HEK293 (cell line): ENCODE measurements around the gene HOXD12.

Experiments
- CTCF ChIA-PET: fragments of 350-600 bp; formaldehyde crosslinking; extraction: SDS; loops from one replicate; lab custom pipeline; 2021; ENCODE audit warnings: antibody characterized with exemption; lab: Yijun Ruan, JAX
- POLR2A ChIA-PET: fragments of 300-600 bp; formaldehyde crosslinking; extraction: SDS; loops from one replicate; lab custom pipeline; 2020; ENCODE audit warnings: antibody characterized with exemption, inconsistent platforms; lab: Yijun Ruan, JAX
- H3K27ac ChIP-seq: fragments of 200-500 bp; sonication (Bioruptor generic); 2 replicates; pipeline ENCODE4 v1.5.1; 2014; ENCODE audit warnings: low read depth, low read length, control low read depth, inconsistent platforms; ENCODE audit errors: extremely low read depth
- H3K36me3 ChIP-seq, 2 experiments: fragments of 200-500 bp in 1 of 2; sonication (Bioruptor generic) in 1 of 2; 1 replicate in 1 of 2; 2 replicates in 1 of 2; pipeline ENCODE4 v1.5.1; 2014 to 2017; ENCODE audit warnings: inconsistent platforms in 2 of 2, low read length in 2 of 2; ENCODE audit not compliant: control insufficient read depth in 2 of 2, insufficient read depth in 1 of 2
- H3K4me1 ChIP-seq: fragments of 200-500 bp; sonication (Bioruptor generic); 2 replicates; pipeline ENCODE4 v1.5.1; 2014; ENCODE audit warnings: mild to moderate bottlenecking, low read length, inconsistent platforms; ENCODE audit not compliant: control insufficient read depth, insufficient read depth
- H3K4me3 ChIP-seq: 2 replicates; pipeline ENCODE4 v1.5.1; 2011; ENCODE audit warnings: low read depth, mild to moderate bottlenecking, control low read depth, low read length, moderate library complexity
- H3K9me3 ChIP-seq: fragments of 200-500 bp; sonication (Bioruptor generic); 2 replicates; pipeline ENCODE4 v1.5.1; 2014; ENCODE audit warnings: low read depth, low read length, inconsistent platforms; ENCODE audit not compliant: control insufficient read depth, insufficient read depth
- BCL6B ChIP-seq: fragments of 450-650 bp; formaldehyde crosslinking; IDR thresholded peaks from 2 replicates; pipeline ENCODE4 v1.5.1; 2017; ENCODE audit warnings: missing biosample characterization, missing genetic modification characterization
- KLF16 ChIP-seq: fragments of 450-650 bp; formaldehyde crosslinking; IDR thresholded peaks from 2 replicates; pipeline ENCODE4 v1.5.1; 2017; ENCODE audit warnings: missing biosample characterization, missing genetic modification characterization
- OVOL3 ChIP-seq: fragments of 450-650 bp; formaldehyde crosslinking; IDR thresholded peaks from 2 replicates; pipeline ENCODE4 v1.5.1; 2016; ENCODE audit warnings: missing biosample characterization, missing genetic modification characterization
- SP7 ChIP-seq: fragments of 450-650 bp; formaldehyde crosslinking; IDR thresholded peaks from 2 replicates; pipeline ENCODE4 v1.5.1; 2016; ENCODE audit warnings: missing biosample characterization, missing genetic modification characterization
- ZFHX2 ChIP-seq: fragments of 450-650 bp; formaldehyde crosslinking; conservative IDR thresholded peaks from 2 replicates; pipeline ENCODE4 v1.5.1; 2016; ENCODE audit warnings: missing biosample characterization, missing genetic modification characterization
- ZNF148 ChIP-seq: fragments of 450-650 bp; formaldehyde crosslinking; IDR thresholded peaks from 2 replicates; pipeline ENCODE4 v1.5.0; 2017; ENCODE audit warnings: missing biosample characterization, missing genetic modification characterization, borderline replicate concordance
- ZNF18 ChIP-seq: fragments of 450-650 bp; formaldehyde crosslinking; IDR thresholded peaks from 2 replicates; pipeline ENCODE4 v1.5.1; 2016; ENCODE audit warnings: missing biosample characterization, missing genetic modification characterization
- ZNF26 ChIP-seq: fragments of 450-650 bp; formaldehyde crosslinking; IDR thresholded peaks from 2 replicates; pipeline ENCODE4 v1.5.1; 2016; ENCODE audit warnings: missing biosample characterization, missing genetic modification characterization
- ZNF48 ChIP-seq: fragments of 450-650 bp; formaldehyde crosslinking; IDR thresholded peaks from 2 replicates; pipeline ENCODE4 v1.5.1; 2016; ENCODE audit warnings: missing biosample characterization, missing genetic modification characterization
- ZNF624 ChIP-seq: fragments of 450-650 bp; formaldehyde crosslinking; IDR thresholded peaks from 2 replicates; pipeline ENCODE4 v1.5.1; 2017; ENCODE audit warnings: missing biosample characterization, missing genetic modification characterization
- TF ChIP-seq, protein P1 (sequence below): fragments of 450-650 bp; formaldehyde crosslinking; IDR thresholded peaks from 2 replicates; pipeline ENCODE4 v1.5.1; 2017; ENCODE audit warnings: missing biosample characterization, missing genetic modification characterization
- TF ChIP-seq, protein P2 (sequence below): sonication (generic); formaldehyde crosslinking; IDR thresholded peaks from 2 replicates; pipeline ENCODE4 v1.8.1; 2022; ENCODE audit warnings: mild to moderate bottlenecking, moderate library complexity, missing genetic modification reagents
- TF ChIP-seq, protein P3 (sequence below): fragments of 450-650 bp; formaldehyde crosslinking; IDR thresholded peaks from 2 replicates; pipeline ENCODE4 v1.5.1; 2017; ENCODE audit warnings: missing biosample characterization, missing genetic modification characterization

HOXD12 gene

GRCh38 chr2:176142281-176142680 is 42.7 kb downstream of the HOXD12 start:
- Histone ChIP-seq H3K4me1 (peaks cover 18% of the 10 kb centered on the region), H3K27ac (no peak overlapping the region), H3K4me3 (no peak overlapping the region), H3K9me3 (no peaks in the 10 kb centered on the region), H3K36me3 (no peaks in the 10 kb centered on the region)
- no peak for TF ChIP-seq ZNF148 (tag by site-specific recombination)
- POLR2A ChIA-PET, result no interaction called here
- CTCF ChIA-PET, result interaction anchor here (1.5 to 7.5 kb wide), 2 partner anchors 15 to 313 kb away, joined by 10 to 104 read pairs; no protein-coding TSS in a partner anchor

DNA sequence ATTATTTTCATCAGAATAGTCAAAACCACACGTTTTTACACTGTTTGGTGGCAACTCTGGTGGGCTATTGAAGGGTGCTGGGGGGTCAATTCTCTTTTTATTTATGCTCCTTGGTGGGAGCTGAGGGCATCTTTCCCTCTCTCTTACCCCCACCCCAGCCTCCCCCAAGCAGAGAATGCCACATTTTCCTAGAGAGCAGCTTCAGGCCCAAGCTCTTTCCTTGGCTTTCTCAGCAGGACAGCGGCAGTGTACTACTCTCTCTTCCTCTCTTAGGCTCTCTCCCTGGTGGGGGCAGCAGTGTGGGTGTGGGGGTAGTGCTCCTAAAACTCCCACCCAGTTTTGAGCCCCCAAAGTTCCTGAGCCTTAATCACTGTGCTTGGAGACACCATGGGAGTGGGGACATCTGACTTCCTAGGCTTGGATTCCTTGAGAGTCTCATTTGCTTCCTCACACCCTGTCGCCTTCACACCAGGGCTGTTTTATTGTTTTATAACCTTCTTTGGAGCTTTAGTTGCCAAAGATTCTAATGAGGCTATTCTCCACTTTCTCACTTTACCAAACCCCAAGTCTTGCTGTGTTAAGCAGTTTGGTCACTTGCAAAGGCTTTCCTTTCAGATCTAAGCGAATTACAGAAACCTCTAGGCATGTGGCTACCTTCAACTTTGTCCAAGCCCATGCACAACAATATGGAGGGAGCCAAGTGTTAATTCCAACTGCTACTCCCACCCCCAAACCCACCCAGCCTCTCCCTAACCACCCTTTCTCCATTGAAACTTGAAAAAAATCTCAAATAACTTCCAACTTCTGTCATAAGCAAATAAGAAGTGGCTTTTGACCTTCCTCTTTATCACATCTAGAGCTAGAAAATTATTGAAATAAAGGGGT is 45.7 kb downstream of the HOXD12 start:
- CTCF ChIA-PET, result interaction anchor here (0.5 to 7.5 kb wide), 10 partner anchors 18 to 671 kb away, joined by 3 to 104 read pairs (median 4); no protein-coding TSS in a partner anchor
- H3K4me3 ChIP-seq, result no peak overlapping the region
- H3K9me3 ChIP-seq, result no peaks in the 10 kb centered on the region
- no peak for TF ChIP-seq OVOL3 (tag by site-specific recombination)
- TF ChIP-seq ZNF18, result peak; percentile 92
- peak; percentile 54 for TF ChIP-seq ZFHX2 (tag by site-specific recombination)
- peak; percentile 91 for TF ChIP-seq BCL6B (tag by site-specific recombination)
- TF ChIP-seq, protein P1, sequence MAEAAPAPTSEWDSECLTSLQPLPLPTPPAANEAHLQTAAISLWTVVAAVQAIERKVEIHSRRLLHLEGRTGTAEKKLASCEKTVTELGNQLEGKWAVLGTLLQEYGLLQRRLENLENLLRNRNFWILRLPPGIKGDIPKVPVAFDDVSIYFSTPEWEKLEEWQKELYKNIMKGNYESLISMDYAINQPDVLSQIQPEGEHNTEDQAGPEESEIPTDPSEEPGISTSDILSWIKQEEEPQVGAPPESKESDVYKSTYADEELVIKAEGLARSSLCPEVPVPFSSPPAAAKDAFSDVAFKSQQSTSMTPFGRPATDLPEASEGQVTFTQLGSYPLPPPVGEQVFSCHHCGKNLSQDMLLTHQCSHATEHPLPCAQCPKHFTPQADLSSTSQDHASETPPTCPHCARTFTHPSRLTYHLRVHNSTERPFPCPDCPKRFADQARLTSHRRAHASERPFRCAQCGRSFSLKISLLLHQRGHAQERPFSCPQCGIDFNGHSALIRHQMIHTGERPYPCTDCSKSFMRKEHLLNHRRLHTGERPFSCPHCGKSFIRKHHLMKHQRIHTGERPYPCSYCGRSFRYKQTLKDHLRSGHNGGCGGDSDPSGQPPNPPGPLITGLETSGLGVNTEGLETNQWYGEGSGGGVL (tag by site-specific recombination), result peak; percentile 42; the same call in 1 of the 2 replicates
- TF ChIP-seq KLF16 (tag by site-specific recombination), result 0 out of 2 replicates have a peak, but pooled peaks have one; percentile 5
- peaks cover 15% of the 10 kb centered on the region for H3K4me1 ChIP-seq
- peaks cover 0 to 13% of the 10 kb centered on the region in 2 experiments; a peak in 1 of 3 replicates for H3K36me3 ChIP-seq
- peak overlapping the region; percentile 37; the same call in 1 of the 2 replicates for H3K27ac ChIP-seq
- POLR2A ChIA-PET, result no interaction called here

- ChIA-PET POLR2A (no interaction called here), CTCF (interaction anchor here (0.6 to 1.4 kb wide), 3 partner anchors 19 to 670 kb away, joined by 3 to 4 read pairs (median 3); no protein-coding TSS in a partner anchor)
- H3K4me1 ChIP-seq, result peaks cover 15% of the 10 kb centered on the region
- peak overlapping the region; percentile 37; the same call in 1 of the 2 replicates for H3K27ac ChIP-seq
- H3K36me3 ChIP-seq, result peaks cover 0 to 17% of the 10 kb centered on the region in 2 experiments; a peak in 1 of 3 replicates
- no peaks in the 10 kb centered on the region for H3K9me3 ChIP-seq
- H3K4me3 ChIP-seq, result no peak overlapping the region
- TF ChIP-seq SP7 (tag by site-specific recombination), result 0 out of 2 replicates have a peak, but pooled peaks have one; percentile 21
- TF ChIP-seq ZNF624, result no peak
- TF ChIP-seq, protein P2, sequence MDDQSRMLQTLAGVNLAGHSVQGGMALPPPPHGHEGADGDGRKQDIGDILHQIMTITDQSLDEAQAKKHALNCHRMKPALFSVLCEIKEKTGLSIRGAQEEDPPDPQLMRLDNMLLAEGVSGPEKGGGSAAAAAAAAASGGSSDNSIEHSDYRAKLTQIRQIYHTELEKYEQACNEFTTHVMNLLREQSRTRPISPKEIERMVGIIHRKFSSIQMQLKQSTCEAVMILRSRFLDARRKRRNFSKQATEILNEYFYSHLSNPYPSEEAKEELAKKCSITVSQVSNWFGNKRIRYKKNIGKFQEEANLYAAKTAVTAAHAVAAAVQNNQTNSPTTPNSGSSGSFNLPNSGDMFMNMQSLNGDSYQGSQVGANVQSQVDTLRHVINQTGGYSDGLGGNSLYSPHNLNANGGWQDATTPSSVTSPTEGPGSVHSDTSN (CRISPR knock-in tag), result no peak
- TF ChIP-seq ZNF26 (tag by site-specific recombination), result no peak
- no peak for TF ChIP-seq ZNF48 (tag by site-specific recombination)
- TF ChIP-seq, protein P3, sequence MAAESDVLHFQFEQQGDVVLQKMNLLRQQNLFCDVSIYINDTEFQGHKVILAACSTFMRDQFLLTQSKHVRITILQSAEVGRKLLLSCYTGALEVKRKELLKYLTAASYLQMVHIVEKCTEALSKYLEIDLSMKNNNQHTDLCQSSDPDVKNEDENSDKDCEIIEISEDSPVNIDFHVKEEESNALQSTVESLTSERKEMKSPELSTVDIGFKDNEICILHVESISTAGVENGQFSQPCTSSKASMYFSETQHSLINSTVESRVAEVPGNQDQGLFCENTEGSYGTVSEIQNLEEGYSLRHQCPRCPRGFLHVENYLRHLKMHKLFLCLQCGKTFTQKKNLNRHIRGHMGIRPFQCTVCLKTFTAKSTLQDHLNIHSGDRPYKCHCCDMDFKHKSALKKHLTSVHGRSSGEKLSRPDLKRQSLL (tag by site-specific recombination), result peak; percentile 99
Observed at GRCh38 chr2:176146101-176146500, 46.5 kb downstream of the HOXD12 start.
